Endothelial cell of umbilical vein (primary cell): ENCODE results near the gene CYTH1. TPM values are rescaled to one million over a fixed set of nuclear protein-coding genes. Genes with fewer than 3 reads are reported as not detected.

Source experiments
- BruUV-seq: library from RNA; stranded (reverse); fragments of 400-500 nt; replicated peaks from 2 replicates; lab custom pipeline; 2021; lab: Mats Ljungman, UMichigan
- CTCF ChIA-PET: fragments of 300-600, 350-600 bp; sonication (Branson Sonifier 250); formaldehyde crosslinking; loops from one replicate; lab custom pipeline; 2021; ENCODE audit warnings: antibody characterized with exemption, inconsistent platforms; lab: Charles Lee
- POLR2A ChIA-PET: fragments of 300-600, 350-600 bp; sonication (Branson Sonifier 250); formaldehyde crosslinking; loops from one replicate; lab custom pipeline; 2021; ENCODE audit warnings: antibody characterized with exemption, inconsistent platforms; lab: Charles Lee
- DNase-seq: peaks from one replicate; pipeline ENCODE4 v3.0.0-alpha.2; 2011; ENCODE audit warnings: low read depth, low spot score
- FAIRE-seq: peaks from 2 replicates; lab custom pipeline; 2011; peaks lifted over from hg19 to GRCh38; lab: Jason Lieb, UNC
- H2AFZ ChIP-seq: 2 replicates; pipeline ENCODE4 v1.6.0; 2012; ENCODE audit warnings: low read depth, low read length, control low read depth, inconsistent platforms
- H3K27ac ChIP-seq: 2 replicates; pipeline ENCODE4 v1.5.1; 2011; ENCODE audit warnings: low read depth, mild to moderate bottlenecking, control low read depth, low read length, moderate library complexity; ENCODE audit not compliant: insufficient read depth
- H3K27me3 ChIP-seq, 2 experiments: 2 replicates each; pipeline versions ENCODE4 v1.6.0 to v1.6.1; 2011; ENCODE audit warnings: low read length in 2 of 2, mixed read lengths in 1 of 2; ENCODE audit not compliant: control insufficient read depth in 2 of 2, insufficient read depth in 2 of 2
- H3K36me3 ChIP-seq, 2 experiments: 2 replicates in 1 of 2; 3 replicates in 1 of 2; pipeline ENCODE4 v1.5.1; 2011; ENCODE audit warnings: low read length in 2 of 2, mild to moderate bottlenecking in 1 of 2, moderate library complexity in 1 of 2; ENCODE audit not compliant: control insufficient read depth in 2 of 2, insufficient read depth in 2 of 2; ENCODE audit errors: extremely low read depth in 1 of 2
- H3K4me1 ChIP-seq: 3 replicates; pipeline ENCODE4 v1.5.1; 2011; ENCODE audit warnings: mild to moderate bottlenecking, low read length; ENCODE audit not compliant: control insufficient read depth, insufficient read depth; ENCODE audit errors: extremely low read depth
- H3K4me2 ChIP-seq: 2 replicates; pipeline ENCODE4 v1.6.1; 2011; ENCODE audit warnings: low read length, control low read depth, mixed read lengths; ENCODE audit not compliant: insufficient read depth
- H3K4me3 ChIP-seq, 3 experiments: fragments of 200-600 bp in 1 of 3; sonication (generic), shearing (Covaris generic) in 1 of 3; replicated peaks in 1 of 3; 2 replicates each; pipeline ENCODE4 v1.5.1; 2011 to 2016; ENCODE audit warnings: control low read depth in 3 of 3, low read length in 3 of 3, mild to moderate bottlenecking in 2 of 3, inconsistent platforms in 1 of 3, low read depth in 1 of 3, moderate library complexity in 1 of 3; ENCODE audit not compliant: insufficient read depth in 1 of 3
- H3K79me2 ChIP-seq: 2 replicates; pipeline ENCODE4 v1.6.0; 2012; ENCODE audit warnings: low read length, inconsistent platforms; ENCODE audit not compliant: control insufficient read depth, insufficient read depth
- H3K9ac ChIP-seq: replicated peaks from 2 replicates; pipeline ENCODE3; 2011; ENCODE audit warnings: low read length, control low read depth; ENCODE audit not compliant: insufficient read depth; ENCODE audit errors: extremely low read depth
- H3K9me1 ChIP-seq: replicated peaks from 3 replicates; pipeline ENCODE4 v1.6.0; 2011; ENCODE audit warnings: mild to moderate bottlenecking, low read length; ENCODE audit not compliant: control insufficient read depth, insufficient read depth; ENCODE audit errors: extremely low read depth
- H3K9me3 ChIP-seq: replicated peaks from 2 replicates; pipeline ENCODE4 v1.5.1; 2012; ENCODE audit warnings: low read length, inconsistent platforms; ENCODE audit not compliant: control insufficient read depth, insufficient read depth
- H4K20me1 ChIP-seq: replicated peaks from 2 replicates; pipeline ENCODE3; 2011; ENCODE audit warnings: mild to moderate bottlenecking, low read length; ENCODE audit not compliant: control insufficient read depth, insufficient read depth; ENCODE audit errors: extremely low read depth
- EZH2 ChIP-seq: IDR thresholded peaks from 2 replicates; pipeline ENCODE4 v1.6.1; 2012; ENCODE audit warnings: borderline replicate concordance, low read depth, mild to moderate bottlenecking, moderate library complexity, low read length, inconsistent platforms; ENCODE audit not compliant: severe bottlenecking
- FOS ChIP-seq: IDR thresholded peaks from 2 replicates; pipeline ENCODE4 v1.6.1; 2011; ENCODE audit warnings: mild to moderate bottlenecking, low read length, moderate library complexity, borderline replicate concordance; ENCODE audit not compliant: insufficient read depth
- GATA2 ChIP-seq: IDR thresholded peaks from 2 replicates; pipeline ENCODE4 v1.7.0; 2011; ENCODE audit warnings: low read depth, mild to moderate bottlenecking, moderate library complexity, mixed read lengths, low read length; ENCODE audit not compliant: insufficient read length, insufficient read depth
- JUN ChIP-seq: IDR thresholded peaks from 2 replicates; pipeline ENCODE4 v1.6.1; 2011; ENCODE audit warnings: borderline replicate concordance, low read depth; ENCODE audit not compliant: insufficient read length, insufficient read depth
- MYC ChIP-seq: IDR thresholded peaks from one replicate; pipeline ENCODE4 v1.6.1; 2011; ENCODE audit warnings: mild to moderate bottlenecking, low read depth, low read length
- POLR2A ChIP-seq: IDR thresholded peaks from 2 replicates; pipeline ENCODE4 v1.6.1; 2012; ENCODE audit warnings: low read depth, mild to moderate bottlenecking, control low read depth, low read length
- POLR2AphosphoS5 ChIP-seq: IDR thresholded peaks from 2 replicates; pipeline ENCODE4 v1.6.1; 2012; ENCODE audit warnings: low read depth, mild to moderate bottlenecking, control low read depth, low read length, moderate library complexity; ENCODE audit not compliant: insufficient read depth
- dilution Hi-C: fragments of 300-500 bp; cut with MboI; formaldehyde crosslinking; loops from one replicate; pipeline ENCODE4 v1.15.0; 2019; ENCODE audit warnings: low sequenced_read_pairs; ENCODE audit not compliant: extremely low pct_ligation_motif_present
- intact Hi-C: fragments of 100-400 bp; cut with micrococcal nuclease; formaldehyde crosslinking; loops from one replicate; pipeline ENCODE4 v1.10.0; 2022
- polyA plus RNA-seq, 4 experiments: library from polyadenylated mRNA; depleted of rRNA in 3 of 4; stranded (reverse) in 3 of 4; unstranded in 1 of 4; fragments of >200 nt; gene quantifications; 2 replicates each; pipeline versions ENCODE4 v1.2.1 to v1.2.3, GENCODE V29; 2011 to 2012; ENCODE audit warnings: missing spikeins in 1 of 4
- total RNA-seq: library from RNA; stranded (reverse); gene quantifications from 2 replicates; pipeline ENCODE4 v1.2.3, GENCODE V29; 2021
- TF ChIP-seq, protein P1 (sequence below): IDR thresholded peaks from 2 replicates; pipeline ENCODE4 v1.6.1; 2011; ENCODE audit not compliant: insufficient read depth, insufficient read length
- TF ChIP-seq, protein P2 (sequence below), 2 donors: IDR thresholded peaks; 1 replicate in 1 of 2; 2 replicates in 1 of 2; pipeline ENCODE4 v1.5.1; 2011; ENCODE audit warnings: low read length in 2 of 2, mild to moderate bottlenecking in 2 of 2, moderate library complexity in 2 of 2, control low read depth in 1 of 2, inconsistent platforms in 1 of 2, low read depth in 1 of 2; ENCODE audit not compliant: insufficient read depth in 1 of 2; ENCODE audit errors: extremely low read depth in 1 of 2

CYTH1 gene
- total and polyA plus RNA-seq, 2 donors (not counting 3 experiments of a cell fraction or from before 2014, with no cell fraction given): 35.9 to 49.9 TPM

DNA sequence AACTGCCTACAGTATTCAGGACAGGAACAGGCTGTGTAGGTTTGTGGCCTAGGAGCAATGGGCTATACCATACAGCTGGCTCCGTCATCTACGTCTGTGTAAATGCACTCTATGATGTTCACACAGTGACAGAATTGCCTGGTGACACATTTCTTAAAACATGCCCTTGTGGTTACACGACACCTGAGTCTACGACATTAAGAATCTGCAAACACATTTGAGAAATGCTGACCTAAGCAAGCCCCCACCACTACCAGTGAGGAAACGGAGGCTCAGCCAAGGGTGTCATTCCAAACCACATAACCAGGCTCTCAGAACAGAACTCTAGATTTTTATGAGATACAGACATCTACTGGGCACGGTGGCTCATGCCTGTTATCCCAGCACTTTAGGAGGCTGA is 35.0 kb upstream of the CYTH1 start:
- dilution Hi-C loops (no loop called here), intact Hi-C loops (no loop called here)
- POLR2A ChIA-PET: no interaction called here
- H3K36me3 ChIP-seq: peaks cover 24 to 40% of the 10 kb centered on the region in 2 experiments
- no peaks in the 10 kb centered on the region for H3K9me3 ChIP-seq
- H3K27ac ChIP-seq: no peak overlapping the region
- H3K79me2 ChIP-seq: no peaks in the 10 kb centered on the region
- H3K27me3 ChIP-seq: no peaks in the 10 kb centered on the region
- no peaks in the 10 kb centered on the region for H3K9me1 ChIP-seq
- TF ChIP-seq, protein P1, sequence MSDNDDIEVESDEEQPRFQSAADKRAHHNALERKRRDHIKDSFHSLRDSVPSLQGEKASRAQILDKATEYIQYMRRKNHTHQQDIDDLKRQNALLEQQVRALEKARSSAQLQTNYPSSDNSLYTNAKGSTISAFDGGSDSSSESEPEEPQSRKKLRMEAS: no peak
- no peak for TF ChIP-seq GATA2
- TF ChIP-seq POLR2AphosphoS5: no peak
- TF ChIP-seq JUN: no peak
- TF ChIP-seq POLR2A: no peak
- no peak for TF ChIP-seq EZH2
- DNase-seq (no peak), FAIRE-seq (no peak)
- no TSS peak for BruUV-seq
- no peak overlapping the region for H3K9ac ChIP-seq
- no peak overlapping the region for H3K4me3 ChIP-seq
- H2AFZ ChIP-seq: no peak overlapping the region
- no peak overlapping the region for H3K4me2 ChIP-seq
- no peaks in the 10 kb centered on the region for H4K20me1 ChIP-seq
- CTCF ChIA-PET: interaction anchor here (1.2 kb wide), 1 partner anchor 17 kb away, joined by 3 read pairs; no protein-coding TSS in a partner anchor
- H3K4me1 ChIP-seq: peaks cover 19% of the 10 kb centered on the region

DNA sequence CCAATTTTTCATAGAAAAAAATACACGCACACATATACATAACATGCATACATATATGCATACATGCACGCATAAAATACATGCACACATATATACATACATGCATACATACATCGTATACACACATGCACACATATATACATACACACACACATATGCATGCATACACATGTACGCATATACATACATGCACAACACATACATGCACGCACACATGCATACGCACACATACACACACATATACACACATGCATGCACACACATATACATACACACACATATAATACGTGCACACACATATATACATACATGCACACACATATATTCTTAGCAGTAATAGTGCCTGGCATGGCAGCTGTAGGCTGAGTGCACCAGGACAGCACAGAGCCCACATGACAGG is 33.6 kb upstream of the CYTH1 start:
- no peak for FAIRE-seq

More for the DNA sequence above, 33.6 kb upstream of the CYTH1 start:
- BruUV-seq: no TSS peak
- Histone ChIP-seq H3K27me3 (no peaks in the 10 kb centered on the region), H3K9me3 (no peaks in the 10 kb centered on the region), H3K79me2 (no peaks in the 10 kb centered on the region), H3K9me1 (no peaks in the 10 kb centered on the region), H4K20me1 (no peaks in the 10 kb centered on the region), H3K36me3 (peaks cover 26 to 35% of the 10 kb centered on the region in 2 experiments), H3K27ac (no peak overlapping the region), H3K4me3 (no peak overlapping the region), H3K4me2 (no peak overlapping the region), H2AFZ (no peak overlapping the region), H3K4me1 (peaks cover 19% of the 10 kb centered on the region), H3K9ac (no peak overlapping the region)
- intact Hi-C loops: no loop called here
- TF ChIP-seq POLR2A: no peak
- no peak for TF ChIP-seq EZH2
- no peak for TF ChIP-seq JUN
- no peak for TF ChIP-seq POLR2AphosphoS5
- TF ChIP-seq FOS: no peak
- TF ChIP-seq MYC: no peak
- TF ChIP-seq, protein P1: no peak
- TF ChIP-seq GATA2: no peak
- TF ChIP-seq, protein P2, sequence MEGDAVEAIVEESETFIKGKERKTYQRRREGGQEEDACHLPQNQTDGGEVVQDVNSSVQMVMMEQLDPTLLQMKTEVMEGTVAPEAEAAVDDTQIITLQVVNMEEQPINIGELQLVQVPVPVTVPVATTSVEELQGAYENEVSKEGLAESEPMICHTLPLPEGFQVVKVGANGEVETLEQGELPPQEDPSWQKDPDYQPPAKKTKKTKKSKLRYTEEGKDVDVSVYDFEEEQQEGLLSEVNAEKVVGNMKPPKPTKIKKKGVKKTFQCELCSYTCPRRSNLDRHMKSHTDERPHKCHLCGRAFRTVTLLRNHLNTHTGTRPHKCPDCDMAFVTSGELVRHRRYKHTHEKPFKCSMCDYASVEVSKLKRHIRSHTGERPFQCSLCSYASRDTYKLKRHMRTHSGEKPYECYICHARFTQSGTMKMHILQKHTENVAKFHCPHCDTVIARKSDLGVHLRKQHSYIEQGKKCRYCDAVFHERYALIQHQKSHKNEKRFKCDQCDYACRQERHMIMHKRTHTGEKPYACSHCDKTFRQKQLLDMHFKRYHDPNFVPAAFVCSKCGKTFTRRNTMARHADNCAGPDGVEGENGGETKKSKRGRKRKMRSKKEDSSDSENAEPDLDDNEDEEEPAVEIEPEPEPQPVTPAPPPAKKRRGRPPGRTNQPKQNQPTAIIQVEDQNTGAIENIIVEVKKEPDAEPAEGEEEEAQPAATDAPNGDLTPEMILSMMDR (IDR thresholded peaks at IDR 0.05; ENCODE audit: extremely low read depth in 1 of 2, insufficient read depth in 1 of 2, low read depth in 1 of 2, low read length in 2 of 2): no peak
- dilution Hi-C loops: no loop called here
- CTCF ChIA-PET: interaction anchor here (1.2 kb wide), 1 partner anchor 16 kb away, joined by 3 read pairs; no protein-coding TSS in a partner anchor
- DNase-seq: no peak
- POLR2A ChIA-PET: no interaction called here
